HG03558 (cell line): Measurements from ENCODE around the gene WWC2.
"Not testable (repeated sequence)": the region's sequence is repeated elsewhere in the genome, so short reads cannot be mapped to it uniquely, and the experiment has no call there.

Source experiments
- ATAC-seq: cut with Tn5 transposase; IDR thresholded peaks from one replicate; pipeline ENCODE4 v1.9.1; 2021; ENCODE audit warnings: moderate number of reproducible peaks; ENCODE audit not compliant: unreplicated experiment; ENCODE audit errors: extremely low read depth

Gene WWC2

GRCh38 chr4:183321516-183321915 lies 222.5 kb downstream of the WWC2 start:
- ATAC-seq: no peak

GRCh38 chr4:183322326-183322725 lies 223.3 kb downstream of the WWC2 start, which contains the start of gene CLDN24:
Gene CLDN24, minus strand, starts transcription at chr4:183322426. Its CDS starts 0 bp downstream, at chr4:183322426.
- no peak for ATAC-seq

- no peak for ATAC-seq
Observed at GRCh38 chr4:183323295-183323694, 224.2 kb downstream of the WWC2 start.

- ATAC-seq: not testable (repeated sequence)
Observed at GRCh38 chr4:183324056-183324455, 225.0 kb downstream of the WWC2 start.

GRCh38 chr4:183324619-183325018 lies 225.6 kb downstream of the WWC2 start:
- no peak for ATAC-seq

GRCh38 chr4:183326387-183326786 lies 227.3 kb downstream of the WWC2 start:
- not testable (repeated sequence) for ATAC-seq

- ATAC-seq: no peak
Observed at GRCh38 chr4:183326853-183327252, 227.8 kb downstream of the WWC2 start.

- ATAC-seq: no peak
Observed at GRCh38 chr4:183327827-183328226, 228.8 kb downstream of the WWC2 start.

GRCh38 chr4:183328832-183329231 lies 229.8 kb downstream of the WWC2 start:
- no peak for ATAC-seq

- no peak for ATAC-seq
Observed at GRCh38 chr4:183329244-183329643, 230.2 kb downstream of the WWC2 start.

GRCh38 chr4:183329954-183330742 lies 231.1 kb downstream of the WWC2 start:
- no peak for ATAC-seq

GRCh38 chr4:183330841-183331240 lies 231.8 kb downstream of the WWC2 start:
- no peak for ATAC-seq

GRCh38 chr4:183332447-183332846 lies 233.4 kb downstream of the WWC2 start:
- no peak for ATAC-seq

- ATAC-seq: no peak
Observed at GRCh38 chr4:183333202-183333601, 234.1 kb downstream of the WWC2 start.

GRCh38 chr4:183333983-183334382 lies 234.9 kb downstream of the WWC2 start:
- ATAC-seq: no peak

- ATAC-seq: no peak
Observed at GRCh38 chr4:183335369-183335940, 236.4 kb downstream of the WWC2 start.

- ATAC-seq: no peak
Observed at GRCh38 chr4:183337349-183337748, 238.3 kb downstream of the WWC2 start.

GRCh38 chr4:183337833-183338232 lies 238.8 kb downstream of the WWC2 start:
- ATAC-seq: no peak

- ATAC-seq: no peak
Observed at GRCh38 chr4:183342541-183343533, 243.8 kb downstream of the WWC2 start.

- no peak for ATAC-seq
Observed at GRCh38 chr4:183343730-183344129, 244.7 kb downstream of the WWC2 start.
